ENCODE results near the gene DPP7.

DPP7 gene

DNA sequence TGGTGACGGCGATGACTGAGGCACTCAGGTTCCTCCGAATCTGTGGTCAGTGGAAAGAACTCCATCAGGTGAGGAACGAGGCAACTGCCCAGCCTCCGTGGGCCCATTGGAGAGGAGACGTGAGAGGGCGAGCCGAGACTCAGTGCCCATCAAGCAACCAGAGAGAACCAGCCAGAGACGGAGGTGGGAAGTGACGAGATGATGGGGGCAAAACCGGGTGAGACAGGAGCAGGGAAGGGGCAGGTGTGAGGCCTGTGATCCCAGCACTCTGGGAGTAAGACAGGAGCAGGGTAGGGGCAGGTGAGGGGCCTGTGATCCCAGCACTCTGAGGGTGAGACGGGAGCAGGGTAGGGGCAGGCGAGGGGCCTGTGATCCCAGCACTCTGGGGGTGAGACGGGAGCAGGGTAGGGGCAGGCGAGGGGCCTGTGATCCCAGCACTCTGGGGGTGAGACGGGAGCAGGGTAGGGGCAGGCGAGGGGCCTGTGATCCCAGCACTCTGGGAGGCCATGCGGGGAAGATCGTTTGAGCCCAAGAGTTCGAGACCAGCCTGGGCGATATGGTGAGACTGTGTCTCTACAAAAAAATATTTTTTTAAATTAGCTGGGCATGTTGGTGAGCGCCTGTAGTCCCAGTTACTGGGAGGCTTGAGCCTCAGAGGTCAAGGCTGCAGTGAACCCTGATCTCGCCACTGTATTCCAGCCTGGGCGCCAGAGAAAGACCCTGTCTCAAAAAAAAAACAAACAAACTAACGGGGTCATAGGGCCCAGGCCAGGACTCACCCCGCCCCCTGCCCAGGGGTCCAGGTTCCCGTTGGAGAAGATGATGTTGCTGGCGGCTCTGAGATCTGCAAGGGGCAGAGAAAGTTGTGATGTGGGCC is 3.4 kb downstream of the DPP7 start:
- DNase-seq: no peak

- DNase-seq: no peak
Measured at GRCh38 chr9:137110147-137110910, 4.2 kb downstream of the DPP7 start.

- no peak for DNase-seq
Measured at GRCh38 chr9:137109250-137110146, 5.0 kb downstream of the DPP7 start.

- no peak for DNase-seq
Measured at GRCh38 chr9:137108608-137109249, 5.8 kb downstream of the DPP7 start.

- DNase-seq: no peak
Measured at GRCh38 chr9:137107982-137108381, 6.6 kb downstream of the DPP7 start.

GRCh38 chr9:137107312-137107921 is 7.1 kb downstream of the DPP7 start:
- DNase-seq: no peak

DNA sequence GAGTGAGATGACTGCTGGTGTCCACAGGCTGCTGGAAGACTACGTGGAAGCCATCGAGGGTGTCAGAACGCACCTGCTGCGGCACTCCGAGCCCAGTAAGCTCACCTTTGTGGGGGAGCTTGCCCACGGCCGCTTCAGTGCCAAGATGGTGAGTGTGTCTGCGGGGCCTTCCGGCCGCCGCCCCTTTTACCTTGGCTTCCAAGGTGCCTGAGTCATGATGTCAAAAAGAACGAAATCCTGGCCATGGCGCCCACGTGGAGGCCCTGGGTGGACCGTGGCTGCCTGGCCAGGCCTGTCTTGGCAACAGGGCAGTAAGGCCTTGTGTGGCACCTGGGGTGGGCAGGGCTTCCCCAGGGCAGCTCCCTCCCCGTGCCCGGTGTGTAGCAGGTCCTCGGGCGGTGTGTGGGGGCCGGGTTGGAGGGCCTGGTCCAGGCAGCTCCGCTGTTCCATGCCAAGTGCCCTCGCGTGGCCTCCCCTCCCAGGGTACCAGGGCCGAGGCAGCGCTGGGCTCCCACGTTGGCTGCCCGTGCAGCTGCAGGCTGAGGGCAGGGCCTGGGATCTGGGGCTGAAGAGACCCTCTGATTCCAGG is 7.8 kb downstream of the DPP7 start:
- DNase-seq: no peak

DNA sequence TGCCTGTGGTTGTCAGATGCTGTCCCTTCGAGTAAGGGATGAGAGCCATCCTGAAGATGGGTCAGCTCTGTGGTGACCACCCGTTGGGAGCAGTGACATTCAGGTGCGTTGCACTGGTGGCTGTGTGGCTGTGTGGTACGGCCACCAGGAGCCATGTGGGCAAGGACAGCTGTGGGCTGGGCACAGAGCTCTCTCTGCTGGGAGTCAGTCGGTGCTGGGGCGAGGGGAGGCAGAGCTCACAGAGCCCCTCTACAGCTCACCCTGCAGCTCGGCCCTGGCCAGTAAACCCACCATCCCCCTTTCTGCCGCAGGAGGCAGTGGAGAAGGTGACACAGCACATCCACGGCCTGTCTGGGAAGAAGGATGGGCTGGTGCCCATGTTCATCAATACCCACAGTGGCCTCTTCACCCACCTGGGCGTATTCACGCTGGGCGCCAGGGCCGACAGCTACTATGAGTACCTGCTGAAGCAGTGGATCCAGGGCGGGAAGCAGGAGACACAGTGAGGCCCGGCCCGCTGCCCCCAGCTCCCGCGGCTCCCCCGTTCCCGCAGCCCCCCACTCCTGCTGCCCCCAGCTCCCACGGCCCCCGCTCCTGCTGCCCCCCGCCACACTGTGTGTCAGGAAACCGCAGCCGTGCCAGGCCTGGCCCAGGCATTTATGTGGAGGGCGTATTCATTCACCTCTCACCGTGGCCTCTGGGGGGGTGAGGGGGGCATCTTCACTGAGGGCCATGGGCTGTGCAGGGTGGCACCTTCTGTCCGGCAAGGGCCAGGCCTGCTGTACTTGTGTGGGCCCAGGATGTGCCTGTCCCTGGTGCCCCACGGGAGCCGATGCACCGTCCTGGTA is 8.5 kb downstream of the DPP7 start:
- no peak for DNase-seq

DNA sequence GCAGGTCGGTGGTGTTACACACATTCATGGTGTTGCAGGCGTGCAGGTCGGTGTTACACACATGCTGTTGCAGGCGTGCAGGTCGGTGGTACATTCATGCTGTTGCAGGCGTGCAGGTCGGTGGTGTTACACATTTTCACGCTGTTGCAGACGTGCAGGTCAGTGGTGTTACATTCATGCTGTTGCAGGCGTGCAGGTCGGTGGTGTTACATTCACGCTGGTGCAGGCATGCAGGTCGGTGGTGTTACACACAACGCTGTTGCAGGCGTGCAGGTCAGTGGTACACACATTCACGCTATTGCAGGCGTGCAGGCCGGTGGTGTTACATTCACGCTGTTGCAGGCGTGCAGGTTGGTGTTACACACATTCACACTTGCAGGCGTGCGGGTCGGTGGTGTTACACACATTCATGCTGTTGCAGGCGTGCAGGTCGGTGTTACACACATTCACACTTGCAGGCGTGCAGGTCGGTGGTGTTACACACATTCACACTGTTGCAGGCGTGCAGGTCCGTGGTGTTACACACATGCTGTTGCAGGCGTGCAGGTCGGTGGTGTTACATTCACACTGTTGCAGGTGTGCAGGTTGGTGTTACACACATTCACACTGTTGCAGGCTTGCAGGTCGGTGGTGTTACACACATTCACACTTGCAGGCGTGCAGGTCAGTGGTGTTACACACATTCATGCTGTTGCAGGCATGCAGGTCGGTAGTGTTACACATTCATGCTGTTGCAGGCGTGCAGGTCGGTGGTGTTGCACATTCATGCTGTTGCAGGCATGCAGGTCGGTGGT is 11.1 kb downstream of the DPP7 start:
- no peak for DNase-seq

- no peak for DNase-seq
Measured at GRCh38 chr9:137099231-137099630, 15.3 kb downstream of the DPP7 start.

- no peak for DNase-seq
Measured at GRCh38 chr9:137097761-137098462, 16.6 kb downstream of the DPP7 start.

- no peak for DNase-seq
Measured at GRCh38 chr9:137096785-137097546, 17.6 kb downstream of the DPP7 start.

DNA sequence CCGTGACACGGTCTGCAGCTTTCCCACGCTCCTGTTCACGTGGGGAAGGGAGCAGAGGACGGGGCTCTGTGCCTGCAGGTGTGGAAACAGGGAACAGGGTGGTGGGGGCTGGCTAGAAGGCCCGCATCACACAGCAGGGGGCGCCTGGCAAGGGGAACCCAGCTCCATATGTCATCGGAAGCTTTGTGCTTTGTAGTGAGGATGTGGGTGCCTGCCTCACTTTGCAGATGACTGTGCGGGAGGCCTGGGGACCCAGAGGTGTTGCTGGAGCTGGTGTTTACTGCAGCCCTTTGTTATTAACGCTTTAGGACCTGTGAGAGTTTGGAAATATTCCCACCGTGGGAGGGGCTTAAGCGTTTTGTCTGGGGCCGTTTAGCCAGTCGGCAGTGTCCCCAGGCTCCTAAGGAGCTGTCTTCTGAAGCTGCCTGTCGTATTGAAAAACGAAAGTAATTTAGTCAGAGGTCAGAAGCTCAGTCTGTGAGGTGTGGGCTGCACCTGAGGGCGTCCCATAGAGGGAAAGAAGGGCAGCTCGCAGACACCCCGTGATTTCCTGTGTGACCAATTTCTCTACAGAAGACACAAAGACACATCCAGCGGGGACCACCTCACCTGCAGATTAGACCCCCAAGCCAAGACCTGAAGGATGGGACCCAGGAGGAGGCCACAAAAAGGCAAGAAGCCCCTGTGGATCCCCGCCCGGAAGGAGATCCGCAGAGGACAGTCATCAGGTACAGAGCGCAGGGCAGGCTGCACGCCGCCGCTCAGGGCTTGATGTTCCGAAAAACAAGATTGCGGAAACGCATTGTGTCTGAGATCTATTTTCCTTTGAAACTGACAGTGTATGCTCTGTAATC is 18.6 kb downstream of the DPP7 start:
- DNase-seq: peak; percentile 90

DNA sequence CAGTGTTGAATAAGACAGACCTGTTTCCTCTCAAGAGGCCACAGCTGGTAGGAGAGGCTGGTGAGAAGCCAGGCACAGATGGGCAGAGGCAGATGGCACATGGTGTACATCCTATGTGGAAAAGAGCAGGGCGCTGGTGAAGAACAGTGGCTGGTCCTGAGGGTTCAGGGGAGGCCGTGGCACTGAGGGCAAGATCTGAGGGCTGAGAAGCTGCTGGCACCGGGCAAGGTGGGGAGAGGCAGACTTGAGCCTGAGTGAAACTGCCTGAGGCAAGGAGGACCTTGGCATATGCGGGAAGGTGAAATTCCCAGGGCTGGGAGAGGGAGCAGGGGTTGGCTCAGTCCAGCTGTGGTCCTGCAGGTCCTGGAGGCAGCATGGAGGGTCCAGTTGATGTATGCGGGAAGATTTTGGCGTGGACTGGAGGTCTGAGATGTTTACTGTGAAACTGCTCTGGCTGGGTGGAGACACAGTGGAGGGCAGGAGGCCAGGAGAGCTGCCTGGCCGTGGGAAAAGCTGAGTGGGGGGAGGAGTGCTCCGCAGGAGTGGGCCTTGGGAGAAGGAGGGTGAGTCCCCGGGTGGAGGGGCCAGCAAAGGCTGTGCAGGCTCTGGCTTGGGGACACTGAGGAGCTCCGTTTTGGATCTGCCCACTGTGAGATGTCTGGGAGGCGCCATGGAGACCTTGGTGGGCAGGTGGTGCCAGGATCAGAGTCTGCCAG is 25.1 kb downstream of the DPP7 start:
- no peak for DNase-seq

- DNase-seq: no peak
Measured at GRCh38 chr9:137088121-137088520, 26.4 kb downstream of the DPP7 start.

GRCh38 chr9:137087409-137087925 is 27.1 kb downstream of the DPP7 start:
- DNase-seq: no peak

All from CD4-positive, alpha-beta T cell treated with Interleukin-17A for 4 hours (primary cell).